G401.6 (cell line): ENCODE results near the gene NINJ1.
"Not testable (repeated sequence)": the region's sequence is repeated elsewhere in the genome, so short reads cannot be mapped to it uniquely, and the experiment has no call there.

Source experiments
- FAIRE-seq: peaks from 2 replicates; lab custom pipeline; 2012; peaks lifted over from hg19 to GRCh38; lab: Jason Lieb, UNC

Gene NINJ1

GRCh38 chr9:93159601-93160471 is 25.8 kb upstream of the NINJ1 start:
- FAIRE-seq, result peak; percentile 84

DNA sequence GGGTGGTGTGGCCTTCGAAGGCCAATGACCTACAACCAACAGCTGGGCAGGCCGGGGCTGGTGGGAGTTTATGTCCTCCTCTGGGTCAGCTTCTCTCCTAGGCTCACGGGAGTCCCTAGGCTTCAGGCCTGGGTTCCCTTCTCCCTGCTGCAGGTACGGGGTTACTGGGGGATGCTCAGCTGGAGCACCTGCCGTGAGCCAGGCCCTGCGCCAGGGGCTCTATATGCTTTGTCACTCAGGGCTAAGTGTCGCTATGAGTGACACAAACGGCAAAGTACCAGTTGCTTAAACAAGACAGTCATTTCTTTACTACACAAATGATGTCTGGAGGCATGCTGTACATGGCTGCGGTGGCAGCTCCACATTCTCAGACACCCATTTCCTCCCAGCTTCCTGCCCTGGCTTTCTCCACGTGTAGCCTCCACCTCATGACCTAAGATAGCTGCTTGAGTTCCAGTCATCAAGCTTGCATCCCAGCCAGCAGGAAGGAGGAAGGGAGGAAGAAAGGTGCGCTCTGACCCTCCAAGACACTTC is 22.5 kb upstream of the NINJ1 start:
- no peak for FAIRE-seq

DNA sequence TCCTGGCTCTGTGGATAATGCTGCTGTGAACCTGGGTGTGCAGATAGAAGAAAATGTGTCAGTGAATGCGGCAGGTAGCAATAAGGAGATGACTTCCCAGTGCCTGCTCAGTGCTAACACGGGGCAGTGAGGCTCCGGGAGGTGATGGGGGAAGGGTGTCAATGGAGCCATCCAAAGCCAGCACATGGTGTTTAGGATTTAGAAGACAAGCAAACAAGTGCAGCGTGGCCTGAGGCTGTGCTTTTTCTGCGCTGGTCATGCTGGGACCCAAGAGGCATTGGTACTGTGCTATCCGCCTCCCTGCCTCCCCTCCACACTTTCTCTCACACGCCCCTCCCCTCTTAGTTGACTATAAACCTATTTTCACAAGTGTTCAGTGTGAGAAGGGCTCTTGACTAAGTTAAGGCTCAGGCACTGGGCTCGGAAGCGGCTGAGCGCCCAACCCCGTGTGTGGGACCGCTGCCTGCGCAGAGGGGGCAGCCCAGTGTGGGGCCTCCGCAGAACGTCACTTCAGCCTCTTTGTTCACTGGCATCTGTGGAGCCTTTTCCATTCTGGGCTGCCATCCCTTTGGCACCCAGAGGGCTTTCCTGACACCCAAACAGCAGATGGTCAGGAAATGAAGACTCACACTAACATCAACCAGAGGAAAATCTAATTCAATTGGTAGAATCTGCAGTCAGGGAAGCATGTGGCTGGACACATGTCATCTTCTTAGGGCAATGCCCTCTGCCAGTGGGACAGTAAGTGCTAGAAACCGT is 21.8 kb upstream of the NINJ1 start:
- FAIRE-seq, result no peak

DNA sequence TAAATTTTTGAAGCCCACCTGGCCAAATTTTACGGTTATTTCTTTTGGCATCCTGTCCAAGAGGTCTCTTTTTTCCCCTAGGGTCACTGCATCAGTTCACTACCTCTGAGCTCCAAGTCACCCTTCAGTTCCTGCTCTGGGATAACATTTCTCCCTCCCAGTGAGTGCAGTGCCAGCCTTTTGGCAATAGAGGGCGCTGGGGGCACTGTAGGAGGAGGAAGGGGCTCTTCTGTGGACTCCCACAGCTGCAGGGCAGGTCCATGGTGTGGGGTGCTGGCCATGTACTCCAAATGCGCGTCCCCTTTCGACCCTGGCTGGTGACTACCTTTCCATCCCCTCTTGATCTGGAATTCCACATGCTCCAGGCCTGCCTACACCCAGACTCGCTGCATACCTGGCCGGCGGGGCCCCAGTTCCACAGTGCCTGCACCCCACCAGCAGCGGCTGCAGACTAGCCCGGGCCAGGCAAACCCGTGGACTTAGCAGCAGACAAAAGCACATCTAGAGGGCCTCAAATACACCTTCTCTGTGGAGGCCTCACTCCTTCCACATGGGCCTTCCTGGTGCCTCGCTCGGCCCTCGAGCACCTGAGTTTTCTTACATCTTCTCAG is 20.3 kb upstream of the NINJ1 start:
- no peak for FAIRE-seq

GRCh38 chr9:93151097-93151784 is 17.2 kb upstream of the NINJ1 start:
- no peak for FAIRE-seq

DNA sequence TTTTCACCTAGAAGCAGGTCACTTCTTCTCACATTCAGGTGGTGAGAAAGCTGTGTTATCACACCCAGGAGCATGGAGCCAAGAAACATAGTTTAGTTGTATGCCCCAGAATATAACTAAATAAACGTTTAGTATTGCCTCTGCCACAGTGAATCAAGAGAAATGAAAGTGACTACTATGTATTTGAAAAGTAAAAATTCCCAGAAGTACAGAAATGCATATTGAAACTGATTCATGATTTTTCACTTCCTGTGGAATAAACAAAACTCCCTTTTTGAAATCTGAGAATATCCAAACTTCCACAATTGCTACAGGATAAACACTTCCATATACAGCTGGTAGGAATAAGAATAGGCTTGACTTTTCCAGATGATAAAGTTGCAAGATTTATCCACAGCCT is 15.3 kb upstream of the NINJ1 start:
- no peak for FAIRE-seq

GRCh38 chr9:93148721-93149120 is 14.7 kb upstream of the NINJ1 start:
- no peak for FAIRE-seq

GRCh38 chr9:93147632-93148031 is 13.6 kb upstream of the NINJ1 start:
- no peak for FAIRE-seq

- not testable (repeated sequence) for FAIRE-seq
Measured at GRCh38 chr9:93146696-93147095, 12.6 kb upstream of the NINJ1 start.

- FAIRE-seq, result no peak
Measured at GRCh38 chr9:93143830-93144530, 9.9 kb upstream of the NINJ1 start.

GRCh38 chr9:93141771-93142483 is 7.9 kb upstream of the NINJ1 start:
- FAIRE-seq, result no peak

DNA sequence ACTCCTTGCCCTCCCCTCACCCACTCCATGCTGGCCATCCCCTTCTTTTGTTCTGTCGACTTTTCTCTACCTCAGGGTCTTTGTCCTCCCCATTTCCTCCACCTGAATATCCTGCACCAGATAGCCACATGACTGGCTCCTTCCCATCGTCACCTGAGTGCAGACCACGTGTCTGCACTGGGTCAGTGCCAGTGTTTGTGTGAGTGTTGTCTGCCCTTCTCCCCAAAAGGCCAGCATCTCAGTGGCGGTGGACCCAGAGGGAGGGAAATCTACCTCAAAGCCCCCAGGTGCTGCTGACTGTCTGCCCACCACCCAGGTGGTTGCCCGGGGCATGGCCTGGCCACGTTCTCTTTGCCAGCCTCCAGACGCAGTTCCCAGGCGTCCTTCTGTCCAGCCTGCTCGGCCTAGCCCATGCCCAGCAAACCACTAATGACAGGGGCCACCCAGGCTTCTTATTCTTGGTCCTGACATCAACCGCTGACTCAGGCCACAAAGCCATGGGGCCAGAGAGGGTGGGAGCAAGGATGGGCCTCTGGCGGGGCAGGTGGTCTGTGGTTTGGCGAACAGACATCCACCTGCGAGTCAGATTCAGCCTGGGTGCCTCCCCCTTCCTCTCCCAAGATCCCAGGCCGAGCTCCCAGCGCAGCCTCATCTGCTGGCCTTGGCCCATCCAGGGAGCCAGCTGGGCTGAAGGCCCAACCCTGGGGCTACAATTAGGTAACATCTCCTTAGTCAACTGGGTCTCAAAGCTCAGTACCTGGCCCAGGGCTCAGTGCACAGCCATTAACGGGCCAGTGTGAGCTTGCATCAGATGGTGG is 5.5 kb upstream of the NINJ1 start:
- FAIRE-seq, result no peak

- no peak for FAIRE-seq
Measured at GRCh38 chr9:93138171-93138764, 4.2 kb upstream of the NINJ1 start.

GRCh38 chr9:93137362-93137761 is 3.3 kb upstream of the NINJ1 start:
- no peak for FAIRE-seq

- FAIRE-seq, result no peak
Measured at GRCh38 chr9:93136011-93136440, 2.0 kb upstream of the NINJ1 start.

GRCh38 chr9:93134740-93135444 is 841 bp upstream of the NINJ1 start:
- FAIRE-seq, result no peak

GRCh38 chr9:93133681-93134014 is 403 bp downstream of the NINJ1 start:
- FAIRE-seq, result no peak

- no peak for FAIRE-seq
Measured at GRCh38 chr9:93132946-93133680, 938 bp downstream of the NINJ1 start.
